Esophagus squamous epithelium (tissue), 4 donors: ENCODE measurements around the gene IP6K2.

Source experiments
- POLR2A ChIP-seq, 4 donors: fragments of 450-650 bp; IDR thresholded peaks; one replicate each; pipeline ENCODE4 v1.6.1; 2017; ENCODE audit warnings: antibody characterized with exemption in 4 of 4, mild to moderate bottlenecking in 4 of 4, moderate library complexity in 3 of 4
- TF ChIP-seq, protein P1 (sequence below), 6 experiments: fragments of 450-650 bp in 4 of 6; fragments of 200-600 bp in 2 of 6; sonication (generic) in 2 of 6; IDR thresholded peaks; one replicate each; pipeline ENCODE4 v1.5.1; 2016 to 2019; ENCODE audit warnings: antibody characterized with exemption in 6 of 6, mild to moderate bottlenecking in 4 of 6, moderate library complexity in 4 of 6

DNA sequence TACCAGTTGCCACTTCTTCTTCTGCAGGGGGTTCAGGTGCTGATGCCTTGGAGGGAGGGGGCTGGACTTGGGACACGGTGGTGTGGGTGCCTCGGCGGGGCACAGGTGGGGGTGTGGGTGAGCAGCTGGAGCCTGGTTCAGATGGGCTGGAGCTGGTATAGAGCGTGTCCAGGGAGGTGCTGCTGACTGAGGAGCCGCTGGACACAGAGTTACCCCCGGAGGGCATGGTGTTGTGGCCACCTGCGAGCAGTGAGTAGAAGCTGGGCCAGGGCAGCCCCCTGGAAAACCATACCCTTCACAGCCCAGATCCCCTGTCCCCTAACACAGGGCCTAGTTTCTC, 35.5 kb downstream of the IP6K2 start:
- TF ChIP-seq, protein P1, sequence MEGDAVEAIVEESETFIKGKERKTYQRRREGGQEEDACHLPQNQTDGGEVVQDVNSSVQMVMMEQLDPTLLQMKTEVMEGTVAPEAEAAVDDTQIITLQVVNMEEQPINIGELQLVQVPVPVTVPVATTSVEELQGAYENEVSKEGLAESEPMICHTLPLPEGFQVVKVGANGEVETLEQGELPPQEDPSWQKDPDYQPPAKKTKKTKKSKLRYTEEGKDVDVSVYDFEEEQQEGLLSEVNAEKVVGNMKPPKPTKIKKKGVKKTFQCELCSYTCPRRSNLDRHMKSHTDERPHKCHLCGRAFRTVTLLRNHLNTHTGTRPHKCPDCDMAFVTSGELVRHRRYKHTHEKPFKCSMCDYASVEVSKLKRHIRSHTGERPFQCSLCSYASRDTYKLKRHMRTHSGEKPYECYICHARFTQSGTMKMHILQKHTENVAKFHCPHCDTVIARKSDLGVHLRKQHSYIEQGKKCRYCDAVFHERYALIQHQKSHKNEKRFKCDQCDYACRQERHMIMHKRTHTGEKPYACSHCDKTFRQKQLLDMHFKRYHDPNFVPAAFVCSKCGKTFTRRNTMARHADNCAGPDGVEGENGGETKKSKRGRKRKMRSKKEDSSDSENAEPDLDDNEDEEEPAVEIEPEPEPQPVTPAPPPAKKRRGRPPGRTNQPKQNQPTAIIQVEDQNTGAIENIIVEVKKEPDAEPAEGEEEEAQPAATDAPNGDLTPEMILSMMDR (IDR thresholded peaks at IDR 0.05): no peak
- TF ChIP-seq POLR2A (IDR thresholded peaks at IDR 0.05): no peak
